GM21723 (cell line): Measurements from ENCODE around the gene C5AR2.
"Not testable (repeated sequence)": the region's sequence is repeated elsewhere in the genome, so short reads cannot be mapped to it uniquely, and the experiment has no call there.

ENCODE experiments used
- ATAC-seq: cut with Tn5 transposase; IDR thresholded peaks from one replicate; pipeline ENCODE4 v1.9.1; 2021; ENCODE audit warnings: mild to moderate bottlenecking, moderate library complexity; ENCODE audit not compliant: unreplicated experiment

Gene C5AR2

GRCh38 chr19:47358936-47359335 lies 27.0 kb downstream of the C5AR2 start:
- ATAC-seq = no peak

- no peak for ATAC-seq
Observed at GRCh38 chr19:47362321-47362720, 30.3 kb downstream of the C5AR2 start.

- ATAC-seq = no peak
Observed at GRCh38 chr19:47363758-47364531, 32.0 kb downstream of the C5AR2 start.

- ATAC-seq = not testable (repeated sequence)
Observed at GRCh38 chr19:47365455-47365854, 33.5 kb downstream of the C5AR2 start.

- ATAC-seq = no peak
Observed at GRCh38 chr19:47370045-47370611, 38.2 kb downstream of the C5AR2 start.

- ATAC-seq = no peak
Observed at GRCh38 chr19:47371261-47371660, 39.3 kb downstream of the C5AR2 start.

- ATAC-seq = no peak
Observed at GRCh38 chr19:47372603-47373002, 40.6 kb downstream of the C5AR2 start.

- no peak for ATAC-seq
Observed at GRCh38 chr19:47373246-47374240, 41.6 kb downstream of the C5AR2 start.

- no peak for ATAC-seq
Observed at GRCh38 chr19:47374876-47375693, 43.1 kb downstream of the C5AR2 start.

GRCh38 chr19:47375694-47376588 lies 44.0 kb downstream of the C5AR2 start:
- no peak for ATAC-seq

GRCh38 chr19:47376589-47377144 lies 44.7 kb downstream of the C5AR2 start:
- ATAC-seq = no peak

- ATAC-seq = no peak
Observed at GRCh38 chr19:47377208-47377701, 45.3 kb downstream of the C5AR2 start.

- no peak for ATAC-seq
Observed at GRCh38 chr19:47377801-47378200, 45.8 kb downstream of the C5AR2 start.

- ATAC-seq = no peak
Observed at GRCh38 chr19:47378246-47378645, 46.3 kb downstream of the C5AR2 start.

GRCh38 chr19:47379381-47379938 lies 47.5 kb downstream of the C5AR2 start:
- no peak for ATAC-seq

GRCh38 chr19:47380559-47380958 lies 48.6 kb downstream of the C5AR2 start:
- ATAC-seq = no peak

- no peak for ATAC-seq
Observed at GRCh38 chr19:47381121-47381520, 49.1 kb downstream of the C5AR2 start.

GRCh38 chr19:47381653-47382279 lies 49.8 kb downstream of the C5AR2 start:
- no peak for ATAC-seq
